Esophagus squamous epithelium (tissue), 5 donors: ENCODE results near the gene ANXA9. TPM values are rescaled to one million over a fixed set of nuclear protein-coding genes. Genes with fewer than 3 reads are reported as not detected.
A peak's percentile ranks its signal among the peaks of the same experiment; 100 is the strongest.

Source experiments
- DNase-seq: peaks from one replicate; lab custom pipeline; 2025; lab: John Stamatoyannopoulos, UW
- H3K27ac ChIP-seq, 4 donors: fragments of 200-600 bp; sonication (generic); one replicate each; pipeline ENCODE4 v1.5.1; 2016 to 2019; ENCODE audit warnings: mild to moderate bottlenecking in 1 of 4
- H3K27me3 ChIP-seq, 4 donors: fragments of 200-600 bp; sonication (generic); 1 replicate in 3 of 4; 2 replicates in 1 of 4; pipeline versions ENCODE4 v1.5.1 to v1.6.0; 2017 to 2021; ENCODE audit warnings: antibody characterized with exemption in 1 of 4
- H3K36me3 ChIP-seq, 3 donors: fragments of 200-600 bp; sonication (generic); one replicate each; pipeline ENCODE4 v1.5.1; 2016 to 2019
- H3K4me1 ChIP-seq, 3 donors: fragments of 200-600 bp; sonication (generic); one replicate each; pipeline ENCODE4 v1.5.1; 2017 to 2019
- H3K4me3 ChIP-seq, 4 donors: fragments of 200-600 bp; sonication (generic); 1 replicate in 3 of 4; 2 replicates in 1 of 4; pipeline ENCODE4 v1.5.1; 2016 to 2019; ENCODE audit warnings: mild to moderate bottlenecking in 2 of 4, moderate library complexity in 1 of 4
- H3K9me3 ChIP-seq, 3 donors: fragments of 200-600 bp; sonication (generic); one replicate each; pipeline ENCODE4 v1.5.1; 2016 to 2019
- CTCF ChIP-seq, 6 experiments: fragments of 450-650 bp in 4 of 6; fragments of 200-600 bp in 2 of 6; sonication (generic) in 2 of 6; IDR thresholded peaks; one replicate each; pipeline ENCODE4 v1.5.1; 2016 to 2019; ENCODE audit warnings: antibody characterized with exemption in 6 of 6, mild to moderate bottlenecking in 4 of 6, moderate library complexity in 4 of 6
- POLR2A ChIP-seq, 4 donors: fragments of 450-650 bp; IDR thresholded peaks; one replicate each; pipeline ENCODE4 v1.6.1; 2017; ENCODE audit warnings: antibody characterized with exemption in 4 of 4, mild to moderate bottlenecking in 4 of 4, moderate library complexity in 3 of 4
- WGBS, 2 donors: methylation state at CpG; one replicate each; pipeline ENCODE4 v1.1.5; 2018; 5-methylcytosine and 5-hydroxymethylcytosine counted together
- intact Hi-C: fragments of 100-400 bp; cut with DNase I; formaldehyde crosslinking; loops from one replicate; pipeline ENCODE4 v1.15.0; 2022
- total RNA-seq, 4 donors: library from RNA; depleted of rRNA; stranded (reverse); fragments of >200 nt; gene quantifications; one replicate each; pipeline ENCODE4 v1.1.0, GENCODE V29; 2016
- donor health status: DM: yes; HTN: yes; CAD: no.

Gene ANXA9
- total RNA-seq, 4 donors from 2014 or later: 1.2 to 7.8 (median 4.4) TPM

GRCh38 chr1:150992626-150993025 lies 10.5 kb downstream of the ANXA9 start:
- intact Hi-C loops: no loop called here
- no peak overlapping the region for H3K27ac ChIP-seq
- H3K36me3 ChIP-seq: peaks cover 10 to 29% (median 10%) of the 10 kb centered on the region in 3 donors
- no peaks in the 10 kb centered on the region for H3K27me3 ChIP-seq
- H3K9me3 ChIP-seq: no peaks in the 10 kb centered on the region
- no peak overlapping the region for H3K4me3 ChIP-seq
- DNase-seq: no peak
- TF ChIP-seq POLR2A (IDR thresholded peaks at IDR 0.05) (no peak), CTCF (IDR thresholded peaks at IDR 0.05) (no peak)
- 75 to 81% methylated on average over 4 of the region's 4 CpGs for WGBS, 2 donors
- peaks cover 6 to 9% (median 6%) of the 10 kb centered on the region in 3 donors for H3K4me1 ChIP-seq

GRCh38 chr1:150994248-150994647 lies 12.2 kb downstream of the ANXA9 start:
- no peak for TF ChIP-seq POLR2A (IDR thresholded peaks at IDR 0.05)
- no peak for TF ChIP-seq CTCF (IDR thresholded peaks at IDR 0.05)
- Histone ChIP-seq H3K4me3 (no peak overlapping the region), H3K9me3 (no peaks in the 10 kb centered on the region), H3K27ac (no peak overlapping the region), H3K27me3 (no peaks in the 10 kb centered on the region), H3K4me1 (peaks cover 6 to 9% (median 6%) of the 10 kb centered on the region in 3 donors), H3K36me3 (peaks cover 21 to 45% (median 26%) of the 10 kb centered on the region in 3 donors)
- 80 to 82% methylated on average over 3 of the region's 3 CpGs for WGBS, 2 donors
- intact Hi-C loops: no loop called here
- no peak for DNase-seq

GRCh38 chr1:150995460-150995859 lies 13.4 kb downstream of the ANXA9 start:
- Histone ChIP-seq H3K27me3 (no peaks in the 10 kb centered on the region), H3K4me1 (peaks cover 6 to 9% (median 6%) of the 10 kb centered on the region in 3 donors), H3K36me3 (peaks cover 28 to 57% (median 28%) of the 10 kb centered on the region in 3 donors), H3K9me3 (no peaks in the 10 kb centered on the region), H3K4me3 (peak overlapping the region in 1 of 4 donors; percentile 32), H3K27ac (peak overlapping the region in 3 of 4 donors; percentile 30 to 47 (median 40))
- DNase-seq: no peak
- TF ChIP-seq CTCF (IDR thresholded peaks at IDR 0.05) (no peak), POLR2A (IDR thresholded peaks at IDR 0.05) (no peak)
- intact Hi-C loops: no loop called here
- 32 to 42% methylated on average over 4 of the region's 4 CpGs for WGBS, 2 donors

- no peaks in the 10 kb centered on the region for H3K27me3 ChIP-seq
- 30 to 41% methylated on average over 8 to 9 of the region's 9 CpGs for WGBS, 2 donors
- DNase-seq: no peak
- H3K9me3 ChIP-seq: no peaks in the 10 kb centered on the region
- no peak for TF ChIP-seq POLR2A (IDR thresholded peaks at IDR 0.05)
- peak; percentile 65 to 86 (median 82) for TF ChIP-seq CTCF (IDR thresholded peaks at IDR 0.05)
- intact Hi-C loops: no loop called here
- peaks cover 28 to 62% (median 28%) of the 10 kb centered on the region in 3 donors for H3K36me3 ChIP-seq
- peaks cover 6 to 9% (median 6%) of the 10 kb centered on the region in 3 donors for H3K4me1 ChIP-seq
- H3K4me3 ChIP-seq: peak overlapping the region in 1 of 4 donors; percentile 32
- H3K27ac ChIP-seq: peak overlapping the region in 3 of 4 donors; percentile 30 to 47 (median 40)
These were observed 13.8 kb downstream of the ANXA9 start for GRCh38 chr1:150995896-150996295.

- H3K27ac ChIP-seq: no peak overlapping the region
- 85 to 90% methylated on average over 14 to 18 of the region's 20 CpGs for WGBS, 2 donors
- no peaks in the 10 kb centered on the region for H3K27me3 ChIP-seq
- peaks cover 6 to 14% (median 8%) of the 10 kb centered on the region in 3 donors for H3K4me1 ChIP-seq
- DNase-seq: no peak
- peaks cover 28 to 76% (median 28%) of the 10 kb centered on the region in 3 donors for H3K36me3 ChIP-seq
- no peaks in the 10 kb centered on the region for H3K9me3 ChIP-seq
- TF ChIP-seq POLR2A (IDR thresholded peaks at IDR 0.05) (no peak), CTCF (IDR thresholded peaks at IDR 0.05) (no peak)
- intact Hi-C loops: no loop called here
- no peak overlapping the region for H3K4me3 ChIP-seq
These were observed 15.2 kb downstream of the ANXA9 start for GRCh38 chr1:150997126-150997872.
